Vagina (tissue), 2 donors: ENCODE measurements around the gene DEK.

Experiments used
- CTCF ChIP-seq, 3 experiments: fragments of 450-650 bp in 2 of 3; fragments of 200-600 bp in 1 of 3; sonication (generic) in 1 of 3; IDR thresholded peaks; one replicate each; pipeline ENCODE4 v1.5.1; 2017 to 2019; ENCODE audit warnings: antibody characterized with exemption in 3 of 3, mild to moderate bottlenecking in 2 of 3, moderate library complexity in 2 of 3
- POLR2A ChIP-seq, 2 donors: fragments of 450-650 bp; IDR thresholded peaks; one replicate each; pipeline ENCODE4 v1.6.1; 2017; ENCODE audit warnings: antibody characterized with exemption in 2 of 2, mild to moderate bottlenecking in 2 of 2, moderate library complexity in 2 of 2

DNA sequence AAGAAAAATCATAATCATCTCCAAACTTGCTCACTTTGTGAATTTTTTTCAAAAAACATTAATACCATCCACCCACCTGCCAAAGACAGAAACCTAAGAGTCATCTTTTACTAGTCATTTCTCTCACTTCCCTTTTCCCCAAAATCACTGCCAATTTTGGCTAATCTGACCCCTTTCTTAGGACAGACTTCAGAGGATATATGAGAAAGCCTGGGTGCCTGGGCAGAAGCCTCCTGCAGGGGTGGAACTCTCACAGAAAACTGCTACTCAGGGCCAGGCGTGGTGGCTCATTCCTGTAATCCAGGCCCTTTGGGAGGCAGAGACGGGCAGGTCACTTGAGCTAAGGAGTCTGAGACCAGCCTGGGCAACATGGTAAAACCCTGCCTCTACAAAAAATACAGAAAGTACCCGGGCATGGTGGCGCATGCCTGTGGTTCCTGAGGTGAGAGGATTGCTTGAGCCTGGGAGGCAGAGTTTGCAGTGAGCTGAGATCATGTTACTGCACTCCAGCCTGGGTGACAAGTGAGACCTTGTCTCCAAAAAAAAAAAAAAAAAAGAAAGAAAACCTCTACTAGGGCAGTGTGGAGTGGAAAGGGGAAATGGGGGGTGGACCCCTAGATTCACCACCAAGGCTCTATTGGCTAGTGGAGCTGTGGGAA lies 3.8 kb downstream of the DEK start:
- no peak for TF ChIP-seq POLR2A (IDR thresholded peaks at IDR 0.05)
- no peak for TF ChIP-seq CTCF (IDR thresholded peaks at IDR 0.05)
